Right cardiac atrium (tissue), 5 donors: ENCODE measurements around the gene CD82. TPM values are rescaled to one million over a fixed set of nuclear protein-coding genes. Genes with fewer than 3 reads are reported as not detected.
A peak's percentile ranks its signal among the peaks of the same experiment; 100 is the strongest.

Experiments used
- ATAC-seq, 2 donors: fragments of 200-7000 bp; cut with Tn5 transposase; one replicate each; pipeline versions ENCODE4 v1.8.0 to v1.9.1; 2020; ENCODE audit warnings: moderate library complexity in 2 of 2, mild to moderate bottlenecking in 1 of 2
- DNase-seq, 3 donors: peaks; one replicate each; pipeline ENCODE4 v3.0.0-alpha.2; 2020
- H3K27ac ChIP-seq: one replicate; pipeline ENCODE4 v1.5.1; 2013; ENCODE audit warnings: mild to moderate bottlenecking, low read length, control low read depth, moderate library complexity
- H3K27me3 ChIP-seq: one replicate; pipeline ENCODE4 v1.6.1; 2013; ENCODE audit not compliant: control insufficient read depth, insufficient read depth
- H3K4me1 ChIP-seq: one replicate; pipeline ENCODE4 v1.6.1; 2013; ENCODE audit warnings: low read length; ENCODE audit not compliant: control insufficient read depth, insufficient read depth
- H3K4me3 ChIP-seq: one replicate; pipeline ENCODE4 v1.5.1; 2013; ENCODE audit warnings: low read length, control low read depth
- H3K9me3 ChIP-seq: one replicate; pipeline ENCODE4 v1.6.1; 2013; ENCODE audit warnings: low read length; ENCODE audit not compliant: control insufficient read depth
- WGBS: extraction: QIAGEN DNeasy Blood & Tissue Kit; methylation state at CpG from one replicate; pipeline ENCODE4 v1.1.7; 2013; 5-methylcytosine and 5-hydroxymethylcytosine counted together
- intact Hi-C, 4 donors: fragments of 100-400 bp; cut with DNase I; formaldehyde crosslinking; loops; one replicate each; pipeline versions ENCODE4 v1.11.0 to v1.14.0; 2022 to 2023
- polyA plus RNA-seq: library from polyadenylated mRNA; stranded (reverse); fragments of 200-250 nt; gene quantifications from one replicate; pipeline ENCODE4 v1.2.3, GENCODE V29; 2013
- total RNA-seq, 4 donors: library from RNA; stranded (reverse); fragmentation: NEBNext Ultra II Directional; extraction: Animal tissue kit (Norgen Biotek cat#: 25700); gene quantifications; one replicate each; pipeline ENCODE4 v1.2.1, GENCODE V29; 2021
- donor health status: healthy with polysubstance abuse.
- donor health status: DM: no; HTN: yes; CAD: no.
- donor health status: DM: no; HTN: no; CAD: no.
- donor health status: DM: no; HTN: yes; CAD: no; lungs with severe emphysema.
- donor health status: DM: yes; HTN: yes; CAD: no.

The CD82 gene
- total and polyA plus RNA-seq, 5 donors, result 16.7 to 33.6 (median 24.7) TPM

- ATAC-seq (no peak), DNase-seq (peak in 2 of 3 donors; percentile 45 to 56)
- intact Hi-C loops, result loop anchor here in 3 of 4 donors (1.0 to 2.0 kb wide), 2 partner anchors 61 to 62 kb away; no protein-coding TSS in a partner anchor
- Histone ChIP-seq H3K9me3 (no peaks in the 10 kb centered on the region), H3K27ac (no peak overlapping the region), H3K4me1 (no peaks in the 10 kb centered on the region), H3K27me3 (no peaks in the 10 kb centered on the region), H3K4me3 (no peak overlapping the region)
- WGBS, result 85% methylated on average over 18 of the region's 18 CpGs
Observed at GRCh38 chr11:44617671-44618461, 52.4 kb downstream of the CD82 start.

GRCh38 chr11:44618561-44619425 is 53.3 kb downstream of the CD82 start:
- ATAC-seq, result no peak
- H3K27me3 ChIP-seq, result no peaks in the 10 kb centered on the region
- peaks cover 3% of the 10 kb centered on the region for H3K4me1 ChIP-seq
- WGBS, result 96% methylated on average over 22 of the region's 22 CpGs
- no peaks in the 10 kb centered on the region for H3K9me3 ChIP-seq
- no peak overlapping the region for H3K27ac ChIP-seq
- no peak overlapping the region for H3K4me3 ChIP-seq
- intact Hi-C loops, result no loop called here
- DNase-seq, result peak in 2 of 3 donors; percentile 48

GRCh38 chr11:44620328-44620725 is 54.9 kb downstream of the CD82 start:
- no peak overlapping the region for H3K4me3 ChIP-seq
- no peaks in the 10 kb centered on the region for H3K9me3 ChIP-seq
- ATAC-seq (no peak), DNase-seq (peak in 2 of 3 donors; percentile 7 to 23)
- WGBS, result 83% methylated on average over 5 of the region's 5 CpGs
- intact Hi-C loops, result loop anchor here (2.0 to 10.0 kb wide), 6 partner anchors 84 to 482 kb away; partner anchors contain the start of gene TSPAN18 (in 2 of the 4)
- H3K4me1 ChIP-seq, result peaks cover 7% of the 10 kb centered on the region
- H3K27ac ChIP-seq, result no peak overlapping the region
- no peaks in the 10 kb centered on the region for H3K27me3 ChIP-seq

- Histone ChIP-seq H3K4me1 (peaks cover 7% of the 10 kb centered on the region), H3K27me3 (no peaks in the 10 kb centered on the region), H3K27ac (no peak overlapping the region), H3K9me3 (no peaks in the 10 kb centered on the region), H3K4me3 (no peak overlapping the region)
- peak; percentile 82 to 92 (median 91) for DNase-seq
- intact Hi-C loops, result loop anchor here (1.0 to 10.0 kb wide), 7 partner anchors 84 to 481 kb away; partner anchors contain the start of gene TSPAN18 (in 2 of the 4)
- peak; percentile 77 to 81 for ATAC-seq
- 16% methylated on average over 24 of the region's 24 CpGs for WGBS
Observed at GRCh38 chr11:44621140-44621681, 55.7 kb downstream of the CD82 start.

- intact Hi-C loops, result loop anchor here (1.0 to 10.0 kb wide), 7 partner anchors 83 to 481 kb away; partner anchors contain the start of gene TSPAN18 (in 2 of the 4)
- Histone ChIP-seq H3K4me1 (peaks cover 7% of the 10 kb centered on the region), H3K27ac (no peak overlapping the region), H3K9me3 (no peaks in the 10 kb centered on the region), H3K4me3 (no peak overlapping the region), H3K27me3 (no peaks in the 10 kb centered on the region)
- DNase-seq (peak in 1 of 3 donors; percentile 45), ATAC-seq (no peak)
- 68% methylated on average over 8 of the region's 8 CpGs for WGBS
Observed at GRCh38 chr11:44621784-44622183, 56.3 kb downstream of the CD82 start.

- no peak overlapping the region for H3K27ac ChIP-seq
- WGBS, result 90% methylated on average over 4 of the region's 4 CpGs
- H3K4me1 ChIP-seq, result peaks cover 7% of the 10 kb centered on the region
- H3K27me3 ChIP-seq, result no peaks in the 10 kb centered on the region
- H3K4me3 ChIP-seq, result no peak overlapping the region
- DNase-seq (peak in 1 of 3 donors; percentile 33), ATAC-seq (no peak)
- intact Hi-C loops, result loop anchor here (5.0 to 10.0 kb wide), 5 partner anchors 83 to 480 kb away; partner anchors contain the start of gene TSPAN18 (in 2 of the 4)
- H3K9me3 ChIP-seq, result no peaks in the 10 kb centered on the region
Observed at GRCh38 chr11:44622190-44622650, 56.8 kb downstream of the CD82 start.

- ATAC-seq, result no peak
- WGBS, result 81% methylated on average over 11 of the region's 11 CpGs
- no peak overlapping the region for H3K4me3 ChIP-seq
- intact Hi-C loops, result loop anchor here (5.0 to 10.0 kb wide), 5 partner anchors 82 to 480 kb away; partner anchors contain the start of gene TSPAN18 (in 2 of the 4)
- H3K9me3 ChIP-seq, result no peaks in the 10 kb centered on the region
- peaks cover 8% of the 10 kb centered on the region for H3K4me1 ChIP-seq
- H3K27me3 ChIP-seq, result no peaks in the 10 kb centered on the region
- peak in 1 of 3 donors; percentile 18 for DNase-seq
- H3K27ac ChIP-seq, result no peak overlapping the region
Observed at GRCh38 chr11:44622721-44623258, 57.3 kb downstream of the CD82 start.

GRCh38 chr11:44623341-44623730 is 57.9 kb downstream of the CD82 start:
- Histone ChIP-seq H3K9me3 (no peaks in the 10 kb centered on the region), H3K27ac (no peak overlapping the region), H3K4me3 (no peak overlapping the region), H3K4me1 (peaks cover 13% of the 10 kb centered on the region), H3K27me3 (no peaks in the 10 kb centered on the region)
- peak in 1 of 3 donors; percentile 67 for DNase-seq
- WGBS, result 35% methylated on average over 10 of the region's 10 CpGs
- intact Hi-C loops, result loop anchor here (5.0 to 10.0 kb wide), 5 partner anchors 81 to 479 kb away; partner anchors contain the start of gene TSPAN18 (in 2 of the 4)
- peak; percentile 9 for ATAC-seq

- intact Hi-C loops, result loop anchor here (5.0 to 10.0 kb wide), 5 partner anchors 81 to 478 kb away; partner anchors contain the start of gene TSPAN18 (in 2 of the 4)
- Histone ChIP-seq H3K27me3 (no peaks in the 10 kb centered on the region), H3K27ac (peak overlapping the region; percentile 1), H3K9me3 (no peaks in the 10 kb centered on the region), H3K4me3 (no peak overlapping the region), H3K4me1 (peaks cover 13% of the 10 kb centered on the region)
- 44% methylated on average over 8 of the region's 8 CpGs for WGBS
- DNase-seq (peak in 1 of 3 donors; percentile 60), ATAC-seq (peak in 1 of 2 donors; percentile 17)
Observed at GRCh38 chr11:44623731-44624491, 58.4 kb downstream of the CD82 start.
